HG02970 (cell line): ENCODE measurements around the gene GID8.
A peak's percentile ranks its signal among the peaks of the same experiment; 100 is the strongest.

Source experiments
- ATAC-seq: cut with Tn5 transposase; IDR thresholded peaks from one replicate; pipeline ENCODE4 v1.9.1; 2021; ENCODE audit warnings: mild to moderate bottlenecking, moderate library complexity, moderate number of reproducible peaks; ENCODE audit not compliant: unreplicated experiment, low FRiP score

Gene GID8

DNA sequence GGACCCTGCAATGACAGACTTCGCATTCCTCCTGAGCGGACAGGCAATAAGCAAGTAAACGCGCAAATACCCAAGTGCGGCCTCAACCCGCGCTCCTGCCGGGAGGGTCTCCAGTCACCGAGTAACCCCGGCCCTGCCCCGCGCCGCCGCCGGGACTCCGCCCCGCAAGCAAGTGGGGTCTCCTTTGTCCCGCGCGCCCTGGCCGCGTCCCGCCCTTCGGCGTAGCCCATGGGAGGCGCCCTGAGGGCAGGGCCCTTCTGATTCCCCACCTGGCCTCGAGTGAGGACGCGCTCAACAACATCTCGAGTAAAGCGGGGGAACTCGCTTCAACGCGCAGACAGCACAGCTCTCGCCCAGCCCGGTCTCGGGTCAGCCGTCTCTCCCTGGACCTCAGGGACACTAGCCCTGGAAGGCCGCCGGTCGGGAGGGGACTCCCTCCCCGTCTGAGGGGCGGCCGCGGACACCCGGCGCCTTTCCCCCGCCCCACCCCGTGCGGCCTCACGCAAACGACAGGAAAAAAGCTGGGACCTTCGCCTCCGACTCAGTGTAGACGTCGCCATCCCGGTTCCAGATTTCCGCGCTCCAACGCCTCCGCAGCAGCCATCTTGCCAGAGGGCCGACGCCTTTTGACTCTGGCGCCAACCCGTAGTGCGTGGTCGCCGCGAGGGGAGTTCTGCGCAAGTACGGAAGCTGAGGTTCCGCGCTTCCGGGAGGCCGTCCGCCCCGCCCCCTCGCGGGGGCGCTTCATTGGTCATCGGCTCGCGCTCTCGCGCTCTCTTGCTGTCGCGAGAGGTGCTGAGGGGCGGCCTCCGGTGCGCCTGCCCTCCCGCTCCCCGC is 461 bp upstream of the GID8 start:
- peak; percentile 82 for ATAC-seq

DNA sequence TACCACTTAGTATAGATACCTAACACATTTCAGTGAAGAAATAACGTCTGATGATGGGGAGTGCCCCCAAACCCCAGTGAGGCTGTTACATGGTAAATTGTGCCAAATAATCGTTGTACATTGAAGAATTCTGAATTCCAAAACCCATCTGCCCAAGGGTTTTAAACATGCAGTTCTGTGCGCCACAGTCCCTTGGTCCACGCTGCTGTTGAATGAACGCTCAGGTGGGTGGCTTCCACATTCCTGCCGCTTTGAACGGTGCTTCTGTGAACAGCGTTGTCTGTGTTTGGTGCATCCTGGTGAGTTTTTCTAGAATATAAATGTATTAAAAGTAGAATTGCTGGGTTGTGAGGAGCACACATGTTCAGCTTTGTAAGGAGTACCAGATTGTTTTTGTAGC is 2.9 kb downstream of the GID8 start:
- ATAC-seq = no peak

GRCh38 chr20:62941792-62942191 is 3.8 kb downstream of the GID8 start:
- no peak for ATAC-seq

DNA sequence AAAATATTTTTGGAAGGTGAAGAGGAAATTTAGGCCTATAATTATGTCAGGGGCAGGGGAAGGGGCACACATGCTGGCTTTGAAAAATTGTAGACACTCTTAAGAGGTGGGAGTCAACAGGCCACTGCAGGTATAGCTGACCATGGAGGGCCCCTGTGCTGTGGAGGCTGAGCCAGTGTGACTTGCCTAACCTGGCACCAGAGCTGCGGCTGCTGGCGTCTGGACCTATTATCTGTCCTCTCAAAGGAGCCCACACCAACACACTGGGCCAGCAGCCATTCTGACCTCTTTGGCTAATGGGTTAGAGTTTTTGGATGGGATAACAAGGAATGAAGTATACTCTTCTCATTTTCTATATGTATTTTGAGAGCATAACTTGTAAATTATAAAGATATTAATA is 4.5 kb downstream of the GID8 start:
- no peak for ATAC-seq

- no peak for ATAC-seq
These were observed 5.4 kb downstream of the GID8 start for GRCh38 chr20:62943396-62943795.

GRCh38 chr20:62944184-62944583 is 6.2 kb downstream of the GID8 start:
- no peak for ATAC-seq

DNA sequence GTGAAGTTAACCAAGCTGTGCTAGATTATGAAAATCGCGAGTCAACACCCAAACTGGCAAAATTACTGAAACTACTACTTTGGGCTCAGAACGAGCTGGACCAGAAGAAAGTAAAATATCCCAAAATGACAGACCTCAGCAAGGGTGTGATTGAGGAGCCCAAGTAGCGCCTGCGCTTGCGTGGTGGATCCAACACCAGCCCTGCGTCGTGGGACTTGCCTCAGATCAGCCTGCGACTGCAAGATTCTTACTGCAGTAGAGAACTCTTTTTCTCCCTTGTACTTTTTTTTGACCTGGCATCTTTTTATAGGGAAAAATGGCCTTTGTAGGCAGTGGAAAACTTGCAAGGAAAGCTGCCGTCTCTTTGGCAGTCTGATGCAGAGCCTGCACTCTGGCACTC is 6.8 kb downstream of the GID8 start:
- no peak for ATAC-seq

GRCh38 chr20:62945771-62946339 is 7.9 kb downstream of the GID8 start:
- no peak for ATAC-seq

- no peak for ATAC-seq
These were observed 9.0 kb downstream of the GID8 start for GRCh38 chr20:62946918-62947317.

- ATAC-seq = no peak
These were observed 9.8 kb downstream of the GID8 start for GRCh38 chr20:62947532-62948300.

DNA sequence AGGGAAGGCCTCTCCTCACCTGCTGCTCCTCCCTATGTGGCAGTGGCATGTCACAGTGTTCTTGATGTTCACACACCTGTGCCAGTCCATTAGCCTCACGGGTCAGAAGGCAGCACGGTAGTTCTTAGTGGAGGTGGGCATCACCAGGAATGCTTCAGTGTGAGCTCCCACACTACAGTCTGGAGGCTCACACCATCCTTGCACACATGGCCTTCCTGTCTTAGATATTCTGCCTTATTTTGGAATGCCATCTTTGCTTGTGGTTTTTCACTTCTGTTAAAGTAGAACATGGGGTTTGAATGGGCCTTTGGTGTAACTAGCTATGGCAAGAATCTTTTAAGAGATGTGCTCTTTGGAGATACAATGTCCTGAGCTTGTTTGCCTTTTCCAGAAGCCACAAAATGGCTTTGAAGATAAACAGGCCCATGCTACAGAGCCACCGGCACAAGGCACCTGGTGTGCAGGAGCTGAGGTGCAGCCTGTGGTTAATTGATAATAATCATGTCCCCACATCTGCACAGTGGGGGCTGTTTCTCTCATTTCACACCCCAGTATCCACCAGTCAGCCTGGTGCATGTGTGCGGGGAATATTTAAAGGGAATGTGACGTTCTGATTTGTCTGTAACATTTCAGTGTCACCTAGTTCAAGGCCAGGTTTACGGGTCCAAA is 11.3 kb downstream of the GID8 start:
- no peak for ATAC-seq

- no peak for ATAC-seq
These were observed 12.0 kb downstream of the GID8 start for GRCh38 chr20:62949962-62950361.

- ATAC-seq = no peak
These were observed 12.8 kb downstream of the GID8 start for GRCh38 chr20:62950741-62951140.

GRCh38 chr20:62951143-62951895 is 13.4 kb downstream of the GID8 start:
- no peak for ATAC-seq

DNA sequence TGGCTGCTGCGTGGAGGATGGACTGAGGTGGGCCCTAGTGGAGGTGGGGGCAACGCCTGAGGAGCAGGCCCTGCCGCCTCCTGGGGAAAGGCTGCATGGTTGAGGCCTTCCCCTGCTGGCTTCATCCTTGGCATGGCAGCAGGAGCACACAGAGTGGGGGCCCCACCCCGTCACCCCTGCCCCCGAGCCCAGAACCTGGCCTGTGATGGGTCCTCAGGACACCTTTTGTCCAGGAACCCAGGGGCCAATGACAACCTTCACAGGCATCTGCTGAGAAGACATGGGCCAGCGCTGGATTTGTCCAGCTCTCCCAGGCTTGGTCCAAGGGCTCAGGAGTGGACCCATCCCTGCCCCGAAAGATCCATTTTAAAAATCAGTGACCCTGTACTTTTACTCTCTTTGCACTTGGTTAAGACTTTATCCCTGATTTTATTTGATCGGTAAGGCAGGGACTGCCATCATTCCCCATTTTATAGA is 14.0 kb downstream of the GID8 start:
- ATAC-seq = no peak

DNA sequence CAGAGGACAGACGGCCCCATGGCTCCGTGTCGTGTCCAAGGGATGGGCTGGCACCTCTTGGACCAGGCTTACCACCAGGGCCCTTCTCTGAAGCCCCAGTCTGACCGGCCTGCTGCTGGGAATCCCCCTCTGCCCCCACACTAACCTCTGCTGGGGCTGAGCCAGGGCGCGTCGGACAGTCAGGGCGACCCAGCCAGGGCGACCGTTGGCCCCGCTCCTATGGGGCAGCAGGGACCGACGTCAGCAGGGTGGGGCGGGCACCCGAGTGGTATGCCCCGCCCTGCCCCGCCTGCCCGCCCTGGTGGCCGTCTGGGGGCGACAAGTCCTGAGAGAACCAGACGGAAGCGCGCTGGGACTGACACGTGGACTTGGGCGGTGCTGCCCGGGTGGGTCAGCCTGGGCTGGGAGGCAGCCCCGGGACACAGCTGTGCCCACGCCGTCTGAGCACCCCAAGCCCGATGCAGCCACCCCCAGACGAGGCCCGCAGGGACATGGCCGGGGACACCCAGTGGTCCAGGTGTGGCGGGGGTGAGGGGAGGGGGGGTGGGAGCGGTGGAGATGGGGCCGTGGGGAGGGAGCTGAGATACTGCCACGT is 14.5 kb downstream of the GID8 start, which contains the start of gene SLC17A9:
TSS of gene SLC17A9 (plus strand) at position 337 of the 595 bp plus-strand sequence. CDS start at position 459, 122 bp downstream.
- ATAC-seq = peak; percentile 51

- ATAC-seq = no peak
These were observed 15.3 kb downstream of the GID8 start for GRCh38 chr20:62952968-62953838.

DNA sequence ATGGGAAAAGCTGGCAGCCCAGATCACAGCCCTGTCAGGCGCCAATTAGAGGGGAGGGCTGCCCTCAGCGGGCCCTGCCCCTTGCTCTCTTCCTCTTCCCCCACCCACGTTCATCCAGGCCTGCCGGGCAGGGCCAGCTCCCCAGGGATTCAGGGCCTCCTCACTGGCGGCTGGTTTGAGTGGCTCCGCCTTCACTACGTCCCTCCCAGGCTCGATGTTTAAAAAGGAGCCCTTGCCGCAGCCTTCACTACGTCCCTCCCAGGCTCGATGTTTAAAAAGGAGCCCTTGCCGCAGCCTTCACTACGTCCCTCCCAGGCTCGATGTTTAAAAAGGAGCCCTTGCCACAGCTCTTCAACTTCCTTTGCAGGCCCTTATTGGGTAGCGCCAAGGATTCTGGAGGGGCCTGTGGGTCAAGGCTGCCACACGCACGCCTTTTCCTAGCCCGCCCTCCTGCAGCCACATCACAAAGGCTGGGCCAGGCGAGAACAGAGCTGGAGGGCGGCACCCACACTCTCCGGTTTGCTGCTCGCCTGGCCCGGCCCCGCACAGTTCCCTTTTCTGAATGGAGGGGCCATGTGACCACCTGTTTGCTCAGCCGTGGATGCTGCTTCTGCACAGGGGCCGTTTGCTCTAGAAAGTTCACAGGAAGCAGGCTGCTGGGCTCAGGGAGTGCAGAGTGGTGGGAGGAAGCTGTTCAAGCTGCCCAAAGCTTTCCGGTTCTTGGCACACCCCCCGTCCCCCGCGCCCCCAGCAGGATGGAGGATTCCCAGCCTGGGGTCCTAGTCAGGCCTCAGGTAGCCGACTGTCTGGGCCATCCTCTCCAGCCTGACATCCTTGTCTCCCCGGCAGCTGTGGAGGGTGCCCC is 16.1 kb downstream of the GID8 start:
- ATAC-seq = peak; percentile 59
